Motor neuron (in vitro differentiated cells): ENCODE measurements around the gene TGIF2. TPM values are rescaled to one million over a fixed set of nuclear protein-coding genes. Genes with fewer than 3 reads are reported as not detected.

Experiments
- total RNA-seq, 8 experiments: library from RNA; unstranded; fragments of 300-600 nt; gene quantifications; 2 replicates each; pipeline versions ENCODE4 v1.2.3 to v1.2.4, GENCODE V29; 2022

The TGIF2 gene
- total RNA-seq, 8 experiments from 2014 or later: 5.4 to 35.1 (median 10.4) TPM

Other genes with a start within 250 kb of the TGIF2 start
- 100 to 1,000 TPM in 2 of 8 experiments, 10 to 100 TPM in 2, 1 to 10 TPM in 1, under 1 TPM in 3; 0.05 to 240 (median 8.8) TPM for gene MYL9, start 32.1 kb upstream of the TGIF2 start, total RNA-seq
- 100 to 1,000 TPM in 1 of 8 experiments, 10 to 100 TPM in 7; 41.2 to 135 (median 52.5) TPM for gene RAB5IF, start 32.2 kb downstream of the TGIF2 start, total RNA-seq
- under 1 TPM; 0.22 to 0.81 (median 0.37) TPM for gene SLA2, start 72.6 kb downstream of the TGIF2 start, total RNA-seq
- 10 to 100 TPM; 13.1 to 35.8 (median 24.5) TPM for gene NDRG3, start 172.5 kb downstream of the TGIF2 start, total RNA-seq
- 10 to 100 TPM in 3 of 8 experiments, 1 to 10 TPM in 5; 4.3 to 16.7 (median 6.2) TPM for gene DSN1, start 200.2 kb downstream of the TGIF2 start, total RNA-seq